ENCODE data around the gene AIFM2. TPM values are rescaled to one million over a fixed set of nuclear protein-coding genes. Genes with fewer than 3 reads are reported as not detected.

AIFM2 gene
- total and polyA plus RNA-seq, 10 of the 15 experiments (the other 5 are each of a cell fraction or from before 2014, with no cell fraction given), result 4.5 to 30.8 (median 15.6) TPM

DNA sequence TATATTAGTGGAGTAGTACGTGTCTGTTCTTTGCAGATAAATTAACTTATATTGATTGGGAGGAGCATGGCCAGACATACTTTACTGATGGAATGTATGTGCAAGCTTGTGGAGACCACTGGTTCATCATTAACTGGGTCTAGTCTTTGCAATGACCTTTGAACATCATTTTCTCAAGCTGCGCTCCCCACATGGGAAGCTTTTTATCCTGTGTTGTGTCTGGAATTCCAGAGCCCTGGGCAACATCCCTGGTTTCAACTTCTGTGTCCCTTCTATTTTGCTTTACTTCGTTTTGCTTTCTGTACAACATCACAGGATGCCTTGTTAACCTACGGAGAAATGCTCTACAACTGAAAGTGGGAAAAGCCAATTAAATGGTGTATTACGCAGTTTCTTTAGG, 41.7 kb downstream of the AIFM2 start (continued):
- TF ChIP-seq, protein P1, sequence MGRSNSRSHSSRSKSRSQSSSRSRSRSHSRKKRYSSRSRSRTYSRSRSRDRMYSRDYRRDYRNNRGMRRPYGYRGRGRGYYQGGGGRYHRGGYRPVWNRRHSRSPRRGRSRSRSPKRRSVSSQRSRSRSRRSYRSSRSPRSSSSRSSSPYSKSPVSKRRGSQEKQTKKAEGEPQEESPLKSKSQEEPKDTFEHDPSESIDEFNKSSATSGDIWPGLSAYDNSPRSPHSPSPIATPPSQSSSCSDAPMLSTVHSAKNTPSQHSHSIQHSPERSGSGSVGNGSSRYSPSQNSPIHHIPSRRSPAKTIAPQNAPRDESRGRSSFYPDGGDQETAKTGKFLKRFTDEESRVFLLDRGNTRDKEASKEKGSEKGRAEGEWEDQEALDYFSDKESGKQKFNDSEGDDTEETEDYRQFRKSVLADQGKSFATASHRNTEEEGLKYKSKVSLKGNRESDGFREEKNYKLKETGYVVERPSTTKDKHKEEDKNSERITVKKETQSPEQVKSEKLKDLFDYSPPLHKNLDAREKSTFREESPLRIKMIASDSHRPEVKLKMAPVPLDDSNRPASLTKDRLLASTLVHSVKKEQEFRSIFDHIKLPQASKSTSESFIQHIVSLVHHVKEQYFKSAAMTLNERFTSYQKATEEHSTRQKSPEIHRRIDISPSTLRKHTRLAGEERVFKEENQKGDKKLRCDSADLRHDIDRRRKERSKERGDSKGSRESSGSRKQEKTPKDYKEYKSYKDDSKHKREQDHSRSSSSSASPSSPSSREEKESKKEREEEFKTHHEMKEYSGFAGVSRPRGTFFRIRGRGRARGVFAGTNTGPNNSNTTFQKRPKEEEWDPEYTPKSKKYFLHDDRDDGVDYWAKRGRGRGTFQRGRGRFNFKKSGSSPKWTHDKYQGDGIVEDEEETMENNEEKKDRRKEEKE (IDR thresholded peaks at IDR 0.05), result no peak
- TF ChIP-seq FOS (IDR thresholded peaks at IDR 0.05; ENCODE audit: borderline replicate concordance, extremely low read depth, insufficient read length) (no peak), ZNF217 (IDR thresholded peaks at IDR 0.05) (no peak), TARDBP (IDR thresholded peaks at IDR 0.05; ENCODE audit: borderline replicate concordance) (no peak), WRNIP1 (IDR thresholded peaks at IDR 0.05; ENCODE audit: borderline replicate concordance, low read depth, low read length) (no peak), RAD51 (IDR thresholded peaks at IDR 0.05) (no peak), IKZF2 (IDR thresholded peaks at IDR 0.05) (no peak)
- TF ChIP-seq, protein P2, sequence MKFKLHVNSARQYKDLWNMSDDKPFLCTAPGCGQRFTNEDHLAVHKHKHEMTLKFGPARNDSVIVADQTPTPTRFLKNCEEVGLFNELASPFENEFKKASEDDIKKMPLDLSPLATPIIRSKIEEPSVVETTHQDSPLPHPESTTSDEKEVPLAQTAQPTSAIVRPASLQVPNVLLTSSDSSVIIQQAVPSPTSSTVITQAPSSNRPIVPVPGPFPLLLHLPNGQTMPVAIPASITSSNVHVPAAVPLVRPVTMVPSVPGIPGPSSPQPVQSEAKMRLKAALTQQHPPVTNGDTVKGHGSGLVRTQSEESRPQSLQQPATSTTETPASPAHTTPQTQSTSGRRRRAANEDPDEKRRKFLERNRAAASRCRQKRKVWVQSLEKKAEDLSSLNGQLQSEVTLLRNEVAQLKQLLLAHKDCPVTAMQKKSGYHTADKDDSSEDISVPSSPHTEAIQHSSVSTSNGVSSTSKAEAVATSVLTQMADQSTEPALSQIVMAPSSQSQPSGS (IDR thresholded peaks at IDR 0.05; ENCODE audit: low read length), result no peak

DNA sequence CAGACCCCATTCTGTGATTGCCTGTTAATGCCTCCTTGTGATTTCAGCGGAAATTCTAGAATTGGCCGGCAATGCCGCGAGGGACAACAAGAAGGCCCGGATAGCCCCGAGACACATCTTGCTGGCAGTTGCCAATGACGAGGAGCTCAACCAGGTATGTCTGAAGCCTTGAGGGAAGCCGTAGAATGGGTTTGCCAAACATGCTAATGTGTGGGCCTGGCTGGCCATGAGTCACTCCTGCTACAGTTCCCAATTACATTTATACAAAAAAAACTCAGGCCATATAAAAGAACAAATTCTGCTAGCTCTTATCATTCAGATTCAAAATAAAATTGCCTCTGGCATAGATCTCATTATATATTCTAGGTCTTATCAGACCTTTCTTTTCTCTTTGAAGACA, 42.6 kb downstream of the AIFM2 start:
- in situ Hi-C loops (cut with MboI) (no loop called here), intact Hi-C loops (cut with micrococcal nuclease; ENCODE audit: unreplicated experiment) (no loop called here)
- WGBS (ENCODE audit: insufficient coverage, insufficient replicate concordance, low lambda C conversion rate, missing lambda C conversion rate), result 74% methylated on average over 8 of the region's 8 CpGs
- Histone ChIP-seq H3K9me3 (replicated peaks; ENCODE audit: control insufficient read depth, insufficient read depth, low read length) (no peaks in the 10 kb centered on the region), H3K9ac (ENCODE audit: control insufficient read depth, insufficient read depth, low read length) (no peak overlapping the region), H2AFZ (ENCODE audit: control insufficient read depth, low read depth, low read length) (no peak overlapping the region), H3K4me3 (no peak overlapping the region), H3K27me3 (replicated peaks in 1 of 2; ENCODE audit: control insufficient read depth in 2 of 2, insufficient read depth in 2 of 2, low read length in 1 of 2) (no peaks in the 10 kb centered on the region), H3K36me3 (ENCODE audit: control insufficient read depth in 2 of 2, insufficient read depth in 2 of 2, low read length in 1 of 2) (no peaks in the 10 kb centered on the region), H3K27ac (ENCODE audit: control insufficient read depth, insufficient read depth) (no peak overlapping the region), H3K4me2 (ENCODE audit: control insufficient read depth, insufficient read depth) (no peak overlapping the region), H3K4me1 (ENCODE audit: control insufficient read depth, insufficient read depth, low read length) (peaks cover 7% of the 10 kb centered on the region; the same call in 1 of the 2 replicates), H4K20me1 (ENCODE audit: control insufficient read depth, insufficient read depth) (no peaks in the 10 kb centered on the region), H3K79me2 (ENCODE audit: control insufficient read depth, insufficient read depth, low read length) (no peaks in the 10 kb centered on the region)
- ATAC-seq (no peak), FAIRE-seq (no peak), DNase-seq (ENCODE audit: low read depth, low spot score) (no peak)
- ChIA-PET RAD21 (ENCODE audit: unreplicated experiment) (interaction anchor here (1.0 kb wide), 1 partner anchor 57 kb away, joined by 4 read pairs; the partner anchor contains the start of gene TYSND1), POLR2A (no interaction called here), CTCF (interaction anchor here (0.6 to 1.0 kb wide), 3 partner anchors 27 to 278 kb away, joined by 3 to 4 read pairs (median 3); partner anchors contain the start of gene TYSND1), SMC1A (ENCODE audit: uncharacterized antibody, unreplicated experiment) (no interaction called here)
- BruUV-seq (replicated peaks), result no TSS peak
- TF ChIP-seq NFYB (IDR thresholded peaks at IDR 0.05; ENCODE audit: insufficient read depth, low read depth, low read length) (no peak), FOS (IDR thresholded peaks at IDR 0.05; ENCODE audit: borderline replicate concordance, extremely low read depth, insufficient read length) (no peak)
- TF ChIP-seq, protein P3, sequence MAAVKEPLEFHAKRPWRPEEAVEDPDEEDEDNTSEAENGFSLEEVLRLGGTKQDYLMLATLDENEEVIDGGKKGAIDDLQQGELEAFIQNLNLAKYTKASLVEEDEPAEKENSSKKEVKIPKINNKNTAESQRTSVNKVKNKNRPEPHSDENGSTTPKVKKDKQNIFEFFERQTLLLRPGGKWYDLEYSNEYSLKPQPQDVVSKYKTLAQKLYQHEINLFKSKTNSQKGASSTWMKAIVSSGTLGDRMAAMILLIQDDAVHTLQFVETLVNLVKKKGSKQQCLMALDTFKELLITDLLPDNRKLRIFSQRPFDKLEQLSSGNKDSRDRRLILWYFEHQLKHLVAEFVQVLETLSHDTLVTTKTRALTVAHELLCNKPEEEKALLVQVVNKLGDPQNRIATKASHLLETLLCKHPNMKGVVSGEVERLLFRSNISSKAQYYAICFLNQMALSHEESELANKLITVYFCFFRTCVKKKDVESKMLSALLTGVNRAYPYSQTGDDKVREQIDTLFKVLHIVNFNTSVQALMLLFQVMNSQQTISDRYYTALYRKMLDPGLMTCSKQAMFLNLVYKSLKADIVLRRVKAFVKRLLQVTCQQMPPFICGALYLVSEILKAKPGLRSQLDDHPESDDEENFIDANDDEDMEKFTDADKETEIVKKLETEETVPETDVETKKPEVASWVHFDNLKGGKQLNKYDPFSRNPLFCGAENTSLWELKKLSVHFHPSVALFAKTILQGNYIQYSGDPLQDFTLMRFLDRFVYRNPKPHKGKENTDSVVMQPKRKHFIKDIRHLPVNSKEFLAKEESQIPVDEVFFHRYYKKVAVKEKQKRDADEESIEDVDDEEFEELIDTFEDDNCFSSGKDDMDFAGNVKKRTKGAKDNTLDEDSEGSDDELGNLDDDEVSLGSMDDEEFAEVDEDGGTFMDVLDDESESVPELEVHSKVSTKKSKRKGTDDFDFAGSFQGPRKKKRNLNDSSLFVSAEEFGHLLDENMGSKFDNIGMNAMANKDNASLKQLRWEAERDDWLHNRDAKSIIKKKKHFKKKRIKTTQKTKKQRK (IDR thresholded peaks at IDR 0.05; ENCODE audit: low read depth, low read length), result no peak
- TF ChIP-seq, protein P4, sequence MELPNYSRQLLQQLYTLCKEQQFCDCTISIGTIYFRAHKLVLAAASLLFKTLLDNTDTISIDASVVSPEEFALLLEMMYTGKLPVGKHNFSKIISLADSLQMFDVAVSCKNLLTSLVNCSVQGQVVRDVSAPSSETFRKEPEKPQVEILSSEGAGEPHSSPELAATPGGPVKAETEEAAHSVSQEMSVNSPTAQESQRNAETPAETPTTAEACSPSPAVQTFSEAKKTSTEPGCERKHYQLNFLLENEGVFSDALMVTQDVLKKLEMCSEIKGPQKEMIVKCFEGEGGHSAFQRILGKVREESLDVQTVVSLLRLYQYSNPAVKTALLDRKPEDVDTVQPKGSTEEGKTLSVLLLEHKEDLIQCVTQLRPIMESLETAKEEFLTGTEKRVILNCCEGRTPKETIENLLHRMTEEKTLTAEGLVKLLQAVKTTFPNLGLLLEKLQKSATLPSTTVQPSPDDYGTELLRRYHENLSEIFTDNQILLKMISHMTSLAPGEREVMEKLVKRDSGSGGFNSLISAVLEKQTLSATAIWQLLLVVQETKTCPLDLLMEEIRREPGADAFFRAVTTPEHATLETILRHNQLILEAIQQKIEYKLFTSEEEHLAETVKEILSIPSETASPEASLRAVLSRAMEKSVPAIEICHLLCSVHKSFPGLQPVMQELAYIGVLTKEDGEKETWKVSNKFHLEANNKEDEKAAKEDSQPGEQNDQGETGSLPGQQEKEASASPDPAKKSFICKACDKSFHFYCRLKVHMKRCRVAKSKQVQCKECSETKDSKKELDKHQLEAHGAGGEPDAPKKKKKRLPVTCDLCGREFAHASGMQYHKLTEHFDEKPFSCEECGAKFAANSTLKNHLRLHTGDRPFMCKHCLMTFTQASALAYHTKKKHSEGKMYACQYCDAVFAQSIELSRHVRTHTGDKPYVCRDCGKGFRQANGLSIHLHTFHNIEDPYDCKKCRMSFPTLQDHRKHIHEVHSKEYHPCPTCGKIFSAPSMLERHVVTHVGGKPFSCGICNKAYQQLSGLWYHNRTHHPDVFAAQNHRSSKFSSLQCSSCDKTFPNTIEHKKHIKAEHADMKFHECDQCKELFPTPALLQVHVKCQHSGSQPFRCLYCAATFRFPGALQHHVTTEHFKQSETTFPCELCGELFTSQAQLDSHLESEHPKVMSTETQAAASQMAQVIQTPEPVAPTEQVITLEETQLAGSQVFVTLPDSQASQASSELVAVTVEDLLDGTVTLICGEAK (IDR thresholded peaks at IDR 0.05; ENCODE audit: borderline replicate concordance), result no peak

Data from GM12878 (cell line).